HepG2 (cell line): Measurements from ENCODE around the gene CD8A. TPM values are rescaled to one million over a fixed set of nuclear protein-coding genes. Genes with fewer than 3 reads are reported as not detected.
A peak's percentile ranks its signal among the peaks of the same experiment; 100 is the strongest.

ENCODE experiments used
- ATAC-seq: fragments of 200-7000 bp; cut with Tn5 transposase; 3 replicates; pipeline ENCODE4 v1.9.1; 2020; ENCODE audit warnings: mild to moderate bottlenecking, moderate library complexity
- BruUV-seq: library from RNA; stranded (reverse); fragments of 400-500 nt; replicated peaks from 2 replicates; lab custom pipeline; 2021; lab: Mats Ljungman, UMichigan
- CTCF ChIA-PET: fragments of 300-600 bp; formaldehyde crosslinking; extraction: SDS; loops from one replicate; lab custom pipeline; 2021; ENCODE audit warnings: low total read pairs, inconsistent platforms, low intra/inter-chr PET ratio; lab: Yijun Ruan, JAX
- POLR2A ChIA-PET: fragments of 350-600 bp; sonication (Branson Sonifier 250); formaldehyde crosslinking; loops from one replicate; lab custom pipeline; 2020; ENCODE audit warnings: antibody characterized with exemption, inconsistent platforms; lab: Yijun Ruan, JAX
- DNase-seq: peaks from one replicate; pipeline ENCODE4 v3.0.0-alpha.2; 2015; ENCODE audit warnings: low spot score
- FAIRE-seq: peaks from 3 replicates; lab custom pipeline; 2011; peaks lifted over from hg19 to GRCh38; lab: Jason Lieb, UNC
- H2AFZ ChIP-seq: one replicate; pipeline ENCODE4 v1.6.1; 2011; ENCODE audit warnings: low read length, inconsistent platforms
- H3K27ac ChIP-seq: fragments of 300-600 bp; 3 replicates; pipeline ENCODE4 v1.8.0; 2011; ENCODE audit warnings: mixed run types, mild to moderate bottlenecking, mixed read lengths, low read length, inconsistent platforms; ENCODE audit not compliant: insufficient read depth; ENCODE audit errors: extremely low read length
- H3K27me3 ChIP-seq, 2 experiments: fragments of 200-600 bp in 1 of 2; 2 replicates in 1 of 2; 3 replicates in 1 of 2; pipeline versions ENCODE4 v1.6.0 to v1.8.0; 2011; ENCODE audit warnings: low read length in 2 of 2, mild to moderate bottlenecking in 2 of 2, moderate library complexity in 2 of 2, inconsistent platforms in 1 of 2; ENCODE audit not compliant: insufficient read depth in 2 of 2, control insufficient read depth in 1 of 2
- H3K36me3 ChIP-seq, 2 experiments: fragments of 200-600 bp in 1 of 2; replicated peaks in 1 of 2; 2 replicates in 1 of 2; 3 replicates in 1 of 2; pipeline versions ENCODE4 v1.5.1 to v1.8.0; 2011; ENCODE audit warnings: low read length in 2 of 2, inconsistent platforms in 1 of 2; ENCODE audit not compliant: insufficient read depth in 2 of 2, control insufficient read depth in 1 of 2
- H3K4me1 ChIP-seq: 2 replicates; pipeline ENCODE4 v1.5.1; 2012; ENCODE audit warnings: low read length, inconsistent platforms; ENCODE audit not compliant: insufficient read depth
- H3K4me2 ChIP-seq: 2 replicates; pipeline ENCODE4 v1.6.0; 2011; ENCODE audit warnings: low read depth, low read length, inconsistent platforms
- H3K4me3 ChIP-seq, 3 experiments: fragments of 200-600 bp in 1 of 3; sonication (generic), shearing (Covaris generic) in 1 of 3; replicated peaks in 1 of 3; 2 replicates each; pipeline ENCODE4 v1.5.1; 2011 to 2016; ENCODE audit warnings: low read length in 3 of 3, inconsistent platforms in 2 of 3, low read depth in 2 of 3, mild to moderate bottlenecking in 2 of 3, control low read depth in 1 of 3, mixed read lengths in 1 of 3; ENCODE audit not compliant: insufficient read depth in 1 of 3
- H3K79me2 ChIP-seq: one replicate; pipeline ENCODE4 v1.6.1; 2011; ENCODE audit warnings: low read length, inconsistent platforms; ENCODE audit not compliant: insufficient read depth
- H3K9ac ChIP-seq: 2 replicates; pipeline ENCODE4 v1.6.0; 2011; ENCODE audit warnings: mild to moderate bottlenecking, low read depth, low read length, inconsistent platforms; ENCODE audit not compliant: insufficient read depth
- H3K9me3 ChIP-seq: 2 replicates; pipeline ENCODE4 v1.5.1; 2012; ENCODE audit warnings: mild to moderate bottlenecking, low read length
- H4K20me1 ChIP-seq: 2 replicates; pipeline ENCODE4 v1.6.0; 2011; ENCODE audit warnings: inconsistent platforms, mild to moderate bottlenecking, low read length, moderate library complexity; ENCODE audit not compliant: insufficient read depth
- AGO2 ChIP-seq: fragments of 200-400 bp; formaldehyde crosslinking; optimal IDR thresholded peaks from 2 replicates; pipeline ENCODE3; 2017; ENCODE audit warnings: mild to moderate bottlenecking, low read depth, low read length, moderate library complexity
- CHD4 ChIP-seq: fragments of 200-600 bp; sonication (generic); IDR thresholded peaks from 2 replicates; pipeline ENCODE4 v1.7.0; 2017; ENCODE audit warnings: mild to moderate bottlenecking, low read length, borderline replicate concordance
- NCOA5 ChIP-seq: sonication (generic); formaldehyde crosslinking; IDR thresholded peaks from 2 replicates; pipeline ENCODE4 v1.4.0; 2020; ENCODE audit warnings: missing genetic modification reagents
- PAWR ChIP-seq: sonication (generic); formaldehyde crosslinking; IDR thresholded peaks from 2 replicates; pipeline ENCODE4 v1.4.0; 2020; ENCODE audit warnings: missing genetic modification reagents, mild to moderate bottlenecking, borderline replicate concordance
- ZNF160 ChIP-seq: sonication (generic); formaldehyde crosslinking; IDR thresholded peaks from 2 replicates; pipeline ENCODE4 v1.8.0; 2022; ENCODE audit warnings: mild to moderate bottlenecking, inconsistent platforms, missing genetic modification reagents
- ZNF296 ChIP-seq: sonication (generic); formaldehyde crosslinking; conservative IDR thresholded peaks from 2 replicates; pipeline ENCODE4 v1.5.0; 2020; ENCODE audit warnings: mild to moderate bottlenecking, missing genetic modification reagents
- WGBS: methylation state at CpG from one replicate; pipeline ENCODE4 v1.1.6; 2017; ENCODE audit warnings: low lambda C conversion rate; 5-methylcytosine and 5-hydroxymethylcytosine counted together
- in situ Hi-C: cut with HindIII; loops from 2 replicates; pipeline ENCODE4 v1.10.0; 2017; ENCODE audit warnings: low pct_unique_long_range_greater_than_20kb; ENCODE audit not compliant: extremely low pct_ligation_motif_present
- intact Hi-C: fragments of 100-400 bp; cut with micrococcal nuclease; formaldehyde crosslinking; loops from one replicate; pipeline ENCODE4 v1.10.0; 2022; ENCODE audit not compliant: unreplicated experiment
- polyA plus RNA-seq, 8 experiments: library from polyadenylated mRNA; depleted of rRNA in 3 of 8; stranded (reverse) in 7 of 8; unstranded in 1 of 8; fragments of >200 nt; fragmentation: Illumina TruSeq in 4 of 8; extraction: Trizol in 4 of 8; gene quantifications; 2 replicates each; pipeline versions ENCODE4 v1.2.1 to v1.2.3, GENCODE V29; 2011 to 2016; ENCODE audit warnings: low read depth in 4 of 8, missing spikeins in 1 of 8, mixed read lengths in 1 of 8; ENCODE audit not compliant: insufficient read depth in 1 of 8
- total RNA-seq, 5 experiments: library from RNA; depleted of rRNA; stranded (reverse); fragments of >200 nt; fragmentation: Illumina TruSeq; extraction: Trizol; gene quantifications; 2 replicates each; pipeline ENCODE4 v1.2.3, GENCODE V29; 2016; ENCODE audit warnings: low read depth in 1 of 5
- TF ChIP-seq, protein P1 (sequence below): sonication (generic); formaldehyde crosslinking; IDR thresholded peaks from 2 replicates; pipeline ENCODE4 v1.4.0; 2020; ENCODE audit warnings: missing genetic modification reagents, low read depth, mild to moderate bottlenecking, borderline replicate concordance
- TF ChIP-seq, protein P2 (sequence below): sonication (generic); formaldehyde crosslinking; conservative IDR thresholded peaks from 2 replicates; pipeline ENCODE4 v1.8.1; 2023; ENCODE audit warnings: missing genetic modification reagents

CD8A gene
- total and polyA plus RNA-seq, 2 of the 13 experiments (the other 11 are each of a cell fraction or from before 2014, with no cell fraction given) = 0.09 TPM; not detected in 1

DNA sequence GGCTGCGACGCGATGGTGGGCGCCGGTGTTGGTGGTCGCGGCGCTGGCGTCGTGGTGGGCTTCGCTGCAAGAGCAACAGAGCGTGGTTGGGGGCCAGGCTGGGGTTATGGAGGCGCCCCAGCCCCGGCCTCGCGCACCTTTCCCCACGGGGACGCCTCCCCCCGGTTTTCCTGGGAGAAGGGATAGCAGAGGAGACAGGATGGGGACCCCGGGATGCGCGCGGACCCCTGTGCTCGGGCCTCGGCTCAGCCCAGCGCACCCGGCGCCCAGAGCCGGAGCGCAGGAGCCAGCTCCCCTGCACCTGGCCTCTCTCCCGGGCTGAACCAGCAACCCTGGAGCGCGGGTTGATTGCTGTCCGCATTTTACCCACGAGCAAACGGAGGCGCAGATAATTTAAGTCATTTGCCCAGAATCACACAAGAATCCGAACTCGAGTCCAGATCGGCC, 1.0 kb downstream of the CD8A start:
- Histone ChIP-seq H3K4me3 (no peak overlapping the region), H3K9me3 (no peaks in the 10 kb centered on the region), H3K27ac (no peak overlapping the region), H3K36me3 (no peaks in the 10 kb centered on the region), H3K4me2 (no peak overlapping the region), H3K79me2 (no peaks in the 10 kb centered on the region), H3K27me3 (peaks cover 10 to 68% of the 10 kb centered on the region in 2 experiments), H3K4me1 (peaks cover 9% of the 10 kb centered on the region; the same call in 1 of the 2 replicates), H3K9ac (no peak overlapping the region), H4K20me1 (no peaks in the 10 kb centered on the region), H2AFZ (no peak overlapping the region)
- ChIA-PET CTCF (no interaction called here), POLR2A (no interaction called here)
- TF ChIP-seq ZNF296 (CRISPR knock-in tag) = no peak
- TF ChIP-seq, protein P1, sequence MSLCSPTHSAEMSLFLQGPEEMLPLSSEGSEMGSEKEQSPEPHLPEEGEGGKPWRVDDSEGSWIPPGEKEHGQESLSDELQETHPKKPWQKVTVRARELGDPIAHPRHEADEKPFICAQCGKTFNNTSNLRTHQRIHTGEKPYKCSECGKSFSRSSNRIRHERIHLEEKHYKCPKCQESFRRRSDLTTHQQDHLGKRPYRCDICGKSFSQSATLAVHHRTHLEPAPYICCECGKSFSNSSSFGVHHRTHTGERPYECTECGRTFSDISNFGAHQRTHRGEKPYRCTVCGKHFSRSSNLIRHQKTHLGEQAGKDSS (CRISPR knock-in tag) = no peak
- TF ChIP-seq AGO2 = no peak
- no peak for TF ChIP-seq PAWR (CRISPR knock-in tag)
- TF ChIP-seq, protein P2, sequence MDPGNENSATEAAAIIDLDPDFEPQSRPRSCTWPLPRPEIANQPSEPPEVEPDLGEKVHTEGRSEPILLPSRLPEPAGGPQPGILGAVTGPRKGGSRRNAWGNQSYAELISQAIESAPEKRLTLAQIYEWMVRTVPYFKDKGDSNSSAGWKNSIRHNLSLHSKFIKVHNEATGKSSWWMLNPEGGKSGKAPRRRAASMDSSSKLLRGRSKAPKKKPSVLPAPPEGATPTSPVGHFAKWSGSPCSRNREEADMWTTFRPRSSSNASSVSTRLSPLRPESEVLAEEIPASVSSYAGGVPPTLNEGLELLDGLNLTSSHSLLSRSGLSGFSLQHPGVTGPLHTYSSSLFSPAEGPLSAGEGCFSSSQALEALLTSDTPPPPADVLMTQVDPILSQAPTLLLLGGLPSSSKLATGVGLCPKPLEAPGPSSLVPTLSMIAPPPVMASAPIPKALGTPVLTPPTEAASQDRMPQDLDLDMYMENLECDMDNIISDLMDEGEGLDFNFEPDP (CRISPR knock-in tag) = no peak
- TF ChIP-seq NCOA5 (CRISPR knock-in tag) = no peak
- TF ChIP-seq ZNF160 (CRISPR knock-in tag) = no peak
- TF ChIP-seq CHD4 = 0 out of 2 replicates have a peak, but pooled peaks have one; percentile 48
- no TSS peak for BruUV-seq
- in situ Hi-C loops = no loop called here
- FAIRE-seq (no peak), ATAC-seq (no peak), DNase-seq (no peak)
- 89% methylated on average over 23 of the region's 40 CpGs for WGBS
- intact Hi-C loops = no loop called here
